Measurements from ENCODE around the gene DGAT2L6. TPM values are rescaled to one million over a fixed set of nuclear protein-coding genes. Genes with fewer than 3 reads are reported as not detected.
"Not testable (repeated sequence)": the region's sequence is repeated elsewhere in the genome, so short reads cannot be mapped to it uniquely, and the experiment has no call there.

The DGAT2L6 gene
- total RNA-seq, 1 experiment from 2014 or later = not detected

DNA sequence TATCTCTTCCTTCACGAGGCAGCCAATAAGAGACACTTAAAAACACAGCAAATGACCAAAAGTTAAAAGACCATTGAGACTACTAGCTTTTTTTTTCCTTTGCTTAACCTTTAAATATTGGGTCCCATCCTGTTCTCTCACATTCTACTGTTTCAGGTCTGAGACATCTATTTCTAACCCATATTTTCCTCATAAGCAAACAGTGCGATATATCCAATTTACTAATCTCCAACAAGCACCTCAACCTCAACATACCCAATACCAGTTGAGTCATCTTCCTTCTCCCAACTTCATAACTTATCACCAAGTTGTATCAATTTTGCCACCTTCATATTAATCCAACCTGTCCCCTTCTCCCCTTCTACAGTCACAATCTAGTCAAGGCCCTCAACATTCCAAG, 64.2 kb downstream of the DGAT2L6 start:
- H3K79me2 ChIP-seq (ENCODE audit: insufficient read depth, low read length) = no peaks in the 10 kb centered on the region
- no peak overlapping the region for H4K5ac ChIP-seq (ENCODE audit: insufficient read length, low read depth, low read length)
- H3K27ac Mint-ChIP-seq = no peak overlapping the region
- H3K18ac ChIP-seq (ENCODE audit: insufficient read length, low read depth, low read length) = no peak overlapping the region
- TF ChIP-seq, protein P1, sequence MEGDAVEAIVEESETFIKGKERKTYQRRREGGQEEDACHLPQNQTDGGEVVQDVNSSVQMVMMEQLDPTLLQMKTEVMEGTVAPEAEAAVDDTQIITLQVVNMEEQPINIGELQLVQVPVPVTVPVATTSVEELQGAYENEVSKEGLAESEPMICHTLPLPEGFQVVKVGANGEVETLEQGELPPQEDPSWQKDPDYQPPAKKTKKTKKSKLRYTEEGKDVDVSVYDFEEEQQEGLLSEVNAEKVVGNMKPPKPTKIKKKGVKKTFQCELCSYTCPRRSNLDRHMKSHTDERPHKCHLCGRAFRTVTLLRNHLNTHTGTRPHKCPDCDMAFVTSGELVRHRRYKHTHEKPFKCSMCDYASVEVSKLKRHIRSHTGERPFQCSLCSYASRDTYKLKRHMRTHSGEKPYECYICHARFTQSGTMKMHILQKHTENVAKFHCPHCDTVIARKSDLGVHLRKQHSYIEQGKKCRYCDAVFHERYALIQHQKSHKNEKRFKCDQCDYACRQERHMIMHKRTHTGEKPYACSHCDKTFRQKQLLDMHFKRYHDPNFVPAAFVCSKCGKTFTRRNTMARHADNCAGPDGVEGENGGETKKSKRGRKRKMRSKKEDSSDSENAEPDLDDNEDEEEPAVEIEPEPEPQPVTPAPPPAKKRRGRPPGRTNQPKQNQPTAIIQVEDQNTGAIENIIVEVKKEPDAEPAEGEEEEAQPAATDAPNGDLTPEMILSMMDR (conservative IDR thresholded peaks at IDR 0.05) = no peak
- no peak overlapping the region for H3T11ph ChIP-seq (ENCODE audit: low read length)
- no peak overlapping the region for H2BK12ac ChIP-seq (ENCODE audit: insufficient read length, low read depth, low read length)
- no peaks in the 10 kb centered on the region for H3K27me3 ChIP-seq (ENCODE audit: insufficient read depth, low read length)
- H3K4me3 Mint-ChIP-seq = no peak overlapping the region
- peaks cover 17% of the 10 kb centered on the region in 2 experiments for H3K4me1 Mint-ChIP-seq
- H3K79me1 ChIP-seq (ENCODE audit: insufficient read depth, low read depth, low read length, poor library complexity, severe bottlenecking) = no peaks in the 10 kb centered on the region
- H3K4me2 ChIP-seq (ENCODE audit: insufficient read depth, insufficient read length, low read length) = no peak overlapping the region
- H3K9me3 ChIP-seq (ENCODE audit: control insufficient read depth, low read depth, low read length) = peaks cover 28% of the 10 kb centered on the region
- no peak overlapping the region for H2BK15ac ChIP-seq (ENCODE audit: low read depth, low read length)
- H4K20me1 ChIP-seq (ENCODE audit: control insufficient read depth, insufficient read depth, insufficient read length) = no peaks in the 10 kb centered on the region
- H4K91ac ChIP-seq (ENCODE audit: insufficient read length, low read depth, low read length) = no peak overlapping the region
- H2BK5ac ChIP-seq (ENCODE audit: insufficient read length, low read length) = no peak overlapping the region
- H2AK5ac ChIP-seq (ENCODE audit: insufficient read length, low read length) = no peak overlapping the region
- H3K27me3 Mint-ChIP-seq (ENCODE audit: low read depth) = no peaks in the 10 kb centered on the region
- H4K8ac ChIP-seq (replicated peaks; ENCODE audit: insufficient read length, low read depth, low read length) = no peak overlapping the region
- H3K9me3 Mint-ChIP-seq = peaks cover 51 to 67% of the 10 kb centered on the region in 2 experiments
- H3K14ac ChIP-seq (ENCODE audit: insufficient read depth, low read length) = no peak overlapping the region
- no peaks in the 10 kb centered on the region for H3K23me2 ChIP-seq (ENCODE audit: insufficient read length, low read depth, low read length, poor library complexity, severe bottlenecking)
- no peak overlapping the region for H2AFZ ChIP-seq (ENCODE audit: low read length)
- no peak overlapping the region for H3K9ac ChIP-seq (ENCODE audit: extremely low read depth, insufficient read length, low read length)
- no peak for DNase-seq
- H2BK120ac ChIP-seq (ENCODE audit: low read depth, low read length, poor library complexity, severe bottlenecking) = no peak overlapping the region
- no peak overlapping the region for H3K56ac ChIP-seq (ENCODE audit: insufficient read length, low read depth, low read length)
- H2BK20ac ChIP-seq (ENCODE audit: low read depth, low read length, poor library complexity, severe bottlenecking) = no peak overlapping the region
- whole genome bisulfite sequencing (ENCODE audit: extremely low coverage, insufficient read length, low lambda C conversion rate) = 100% methylated on average over 1 of the region's 2 CpGs
- H3K27ac ChIP-seq (ENCODE audit: insufficient read length, low read depth, low read length) = no peak overlapping the region
- H3K36me3 Mint-ChIP-seq (ENCODE audit: insufficient read depth in 1 of 3, low read depth in 3 of 3) = peaks cover 0 to 2% (median 0%) of the 10 kb centered on the region in 3 experiments; a peak in 2 of 7 replicates
- no peak overlapping the region for H3K23ac ChIP-seq (ENCODE audit: insufficient read length, low read depth, low read length)
- H3K4ac ChIP-seq (ENCODE audit: low read depth, low read length) = no peak overlapping the region
- H3K4me1 ChIP-seq (ENCODE audit: insufficient read depth, low read length) = no peaks in the 10 kb centered on the region

GRCh38 chrX:70243601-70244000, 66.3 kb downstream of the DGAT2L6 start:
- H3K4ac ChIP-seq (ENCODE audit: low read depth, low read length); H4K5ac ChIP-seq (ENCODE audit: insufficient read length, low read depth, low read length); H3K79me2 ChIP-seq (ENCODE audit: insufficient read depth, low read length); H3K4me1 ChIP-seq (ENCODE audit: insufficient read depth, low read length); H2AK5ac ChIP-seq (ENCODE audit: insufficient read length, low read length); H4K20me1 ChIP-seq (ENCODE audit: control insufficient read depth, insufficient read depth, insufficient read length); H3K27me3 ChIP-seq (ENCODE audit: insufficient read depth, low read length); H3K27ac Mint-ChIP-seq; H3K36me3 Mint-ChIP-seq (ENCODE audit: insufficient read depth in 1 of 3, low read depth in 3 of 3); H3K18ac ChIP-seq (ENCODE audit: insufficient read length, low read depth, low read length); H4K91ac ChIP-seq (ENCODE audit: insufficient read length, low read depth, low read length); H2BK12ac ChIP-seq (ENCODE audit: insufficient read length, low read depth, low read length); H2BK15ac ChIP-seq (ENCODE audit: low read depth, low read length); H3T11ph ChIP-seq (ENCODE audit: low read length); H3K27me3 Mint-ChIP-seq (ENCODE audit: low read depth); H3K56ac ChIP-seq (ENCODE audit: insufficient read length, low read depth, low read length); DNase-seq; H3K9me3 ChIP-seq (ENCODE audit: control insufficient read depth, low read depth, low read length); H3K79me1 ChIP-seq (ENCODE audit: insufficient read depth, low read depth, low read length, poor library complexity, severe bottlenecking); H3K14ac ChIP-seq (ENCODE audit: insufficient read depth, low read length); H4K8ac ChIP-seq (replicated peaks; ENCODE audit: insufficient read length, low read depth, low read length); H2BK120ac ChIP-seq (ENCODE audit: low read depth, low read length, poor library complexity, severe bottlenecking); H3K23me2 ChIP-seq (ENCODE audit: insufficient read length, low read depth, low read length, poor library complexity, severe bottlenecking); H3K23ac ChIP-seq (ENCODE audit: insufficient read length, low read depth, low read length); H2BK20ac ChIP-seq (ENCODE audit: low read depth, low read length, poor library complexity, severe bottlenecking); H3K9ac ChIP-seq (ENCODE audit: extremely low read depth, insufficient read length, low read length); H2BK5ac ChIP-seq (ENCODE audit: insufficient read length, low read length); H3K4me3 Mint-ChIP-seq; H3K27ac ChIP-seq (ENCODE audit: insufficient read length, low read depth, low read length); H3K4me2 ChIP-seq (ENCODE audit: insufficient read depth, insufficient read length, low read length); H2AFZ ChIP-seq (ENCODE audit: low read length): not testable (repeated sequence)
- WGBS (ENCODE audit: extremely low coverage, insufficient read length, low lambda C conversion rate) = no CpG with 5 or more reads among the region's 5 CpGs
- H3K9me3 Mint-ChIP-seq = peaks cover 52 to 68% of the 10 kb centered on the region in 2 experiments
- peaks cover 17% of the 10 kb centered on the region in 2 experiments for H3K4me1 Mint-ChIP-seq
